ENCODE results near the gene FAM20C. TPM values are rescaled to one million over a fixed set of nuclear protein-coding genes. Genes with fewer than 3 reads are reported as not detected.

FAM20C gene
- total and polyA plus RNA-seq, 10 of the 15 experiments (the other 5 are each of a cell fraction or from before 2014, with no cell fraction given): 0.44 TPM; not detected in 9

DNA sequence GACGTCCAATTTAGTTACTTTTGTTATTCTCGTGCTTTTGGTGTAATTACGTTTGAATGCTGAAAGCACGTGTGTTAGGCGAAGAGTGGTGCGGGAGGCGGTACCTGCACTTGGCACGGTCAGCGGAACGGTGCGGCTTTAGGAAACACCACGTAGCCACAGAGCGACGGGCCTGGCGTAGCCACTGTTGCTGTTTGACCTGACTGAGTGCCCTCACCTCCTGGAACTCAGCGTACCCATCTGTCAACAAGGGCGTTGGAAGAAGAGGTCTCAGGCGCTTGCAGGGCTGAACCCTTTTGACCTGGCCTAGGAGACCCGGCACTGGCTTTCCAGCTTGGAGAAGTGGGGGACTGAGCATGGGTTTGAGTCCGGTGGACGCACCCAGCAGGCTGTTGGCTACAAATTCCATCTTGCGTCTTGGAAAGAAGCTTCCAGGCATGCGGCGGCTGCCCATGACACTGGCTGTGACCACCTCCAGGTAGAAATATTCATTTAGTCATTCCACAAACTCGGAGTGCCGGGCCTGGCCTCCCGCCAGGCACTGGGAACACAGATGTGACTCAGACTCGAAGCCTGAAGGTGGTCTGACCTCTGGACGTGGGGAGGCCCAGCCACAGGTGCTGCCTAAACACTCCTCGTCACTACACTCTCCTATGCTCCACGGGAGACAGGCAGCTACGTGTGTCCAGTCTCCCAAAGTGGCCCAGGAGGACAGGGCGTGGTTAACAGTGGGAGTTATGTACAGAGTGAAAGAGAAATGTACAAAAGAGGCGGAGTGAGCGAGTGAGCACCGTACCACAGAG lies 22.2 kb downstream of the FAM20C start:
- Histone ChIP-seq H2AFZ (ENCODE audit: control insufficient read depth, low read depth, low read length) (no peak overlapping the region), H4K20me1 (ENCODE audit: control insufficient read depth, insufficient read depth) (no peaks in the 10 kb centered on the region), H3K27ac (ENCODE audit: control insufficient read depth, insufficient read depth) (no peak overlapping the region), H3K36me3 (ENCODE audit: control insufficient read depth in 2 of 2, insufficient read depth in 2 of 2, low read length in 1 of 2) (no peaks in the 10 kb centered on the region), H3K27me3 (replicated peaks in 1 of 2; ENCODE audit: control insufficient read depth in 2 of 2, insufficient read depth in 2 of 2, low read length in 1 of 2) (no peaks in the 10 kb centered on the region), H3K9ac (ENCODE audit: control insufficient read depth, insufficient read depth, low read length) (no peak overlapping the region), H3K4me3 (no peak overlapping the region), H3K4me1 (ENCODE audit: control insufficient read depth, insufficient read depth, low read length) (no peaks in the 10 kb centered on the region), H3K9me3 (replicated peaks; ENCODE audit: control insufficient read depth, insufficient read depth, low read length) (no peaks in the 10 kb centered on the region; the same call in 2 of the 3 replicates), H3K4me2 (ENCODE audit: control insufficient read depth, insufficient read depth) (no peak overlapping the region), H3K79me2 (ENCODE audit: control insufficient read depth, insufficient read depth, low read length) (no peaks in the 10 kb centered on the region)
- ATAC-seq (no peak), FAIRE-seq (no peak), DNase-seq (ENCODE audit: low read depth, low spot score) (no peak)
- RAD21 ChIA-PET (ENCODE audit: unreplicated experiment): no interaction called here
- BruUV-seq (replicated peaks): no TSS peak
- WGBS (ENCODE audit: insufficient coverage, insufficient replicate concordance, low lambda C conversion rate, missing lambda C conversion rate): 55% methylated on average over 33 of the region's 36 CpGs
- intact Hi-C loops (cut with micrococcal nuclease; ENCODE audit: unreplicated experiment) (no loop called here), in situ Hi-C loops (cut with MboI) (no loop called here)
- SMC1A ChIA-PET (ENCODE audit: uncharacterized antibody, unreplicated experiment): no interaction called here
- CTCF ChIA-PET: no interaction called here
- TF ChIP-seq NFXL1 (IDR thresholded peaks at IDR 0.05; ENCODE audit: borderline replicate concordance) (no peak), KAT2A (conservative IDR thresholded peaks at IDR 0.05; ENCODE audit: control insufficient read depth, low read depth, low read length) (no peak), BHLHE40 (IDR thresholded peaks at IDR 0.05; ENCODE audit: borderline replicate concordance in 1 of 2, low read depth in 2 of 2, low read length in 1 of 2) (no peak), ZNF207 (IDR thresholded peaks at IDR 0.05; ENCODE audit: borderline replicate concordance) (no peak), SIX5 (IDR thresholded peaks at IDR 0.05; ENCODE audit: low read depth, low read length, severe bottlenecking) (no peak), JUNB (IDR thresholded peaks at IDR 0.05) (no peak), NFYB (IDR thresholded peaks at IDR 0.05; ENCODE audit: insufficient read depth, low read depth, low read length) (no peak), NFIC (IDR thresholded peaks at IDR 0.05; ENCODE audit: low read depth, low read length) (no peak), TBL1XR1 (IDR thresholded peaks at IDR 0.05; ENCODE audit: low read depth, low read length) (no peak), RB1 (IDR thresholded peaks at IDR 0.05; ENCODE audit: borderline replicate concordance) (no peak), RAD21 (IDR thresholded peaks at IDR 0.05; ENCODE audit: insufficient read depth, low read depth, low read length) (no peak), SMC3 (IDR thresholded peaks at IDR 0.05; ENCODE audit: borderline replicate concordance, low read length) (no peak), HDAC6 (IDR thresholded peaks at IDR 0.05; ENCODE audit: unreplicated experiment) (no peak), HDGF (IDR thresholded peaks at IDR 0.05) (no peak), MXI1 (IDR thresholded peaks at IDR 0.05; ENCODE audit: low read depth, low read length) (no peak)
- TF ChIP-seq, protein P1, sequence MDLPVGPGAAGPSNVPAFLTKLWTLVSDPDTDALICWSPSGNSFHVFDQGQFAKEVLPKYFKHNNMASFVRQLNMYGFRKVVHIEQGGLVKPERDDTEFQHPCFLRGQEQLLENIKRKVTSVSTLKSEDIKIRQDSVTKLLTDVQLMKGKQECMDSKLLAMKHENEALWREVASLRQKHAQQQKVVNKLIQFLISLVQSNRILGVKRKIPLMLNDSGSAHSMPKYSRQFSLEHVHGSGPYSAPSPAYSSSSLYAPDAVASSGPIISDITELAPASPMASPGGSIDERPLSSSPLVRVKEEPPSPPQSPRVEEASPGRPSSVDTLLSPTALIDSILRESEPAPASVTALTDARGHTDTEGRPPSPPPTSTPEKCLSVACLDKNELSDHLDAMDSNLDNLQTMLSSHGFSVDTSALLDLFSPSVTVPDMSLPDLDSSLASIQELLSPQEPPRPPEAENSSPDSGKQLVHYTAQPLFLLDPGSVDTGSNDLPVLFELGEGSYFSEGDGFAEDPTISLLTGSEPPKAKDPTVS (IDR thresholded peaks at IDR 0.05; ENCODE audit: low read depth, low read length): no peak
- TF ChIP-seq, protein P2, sequence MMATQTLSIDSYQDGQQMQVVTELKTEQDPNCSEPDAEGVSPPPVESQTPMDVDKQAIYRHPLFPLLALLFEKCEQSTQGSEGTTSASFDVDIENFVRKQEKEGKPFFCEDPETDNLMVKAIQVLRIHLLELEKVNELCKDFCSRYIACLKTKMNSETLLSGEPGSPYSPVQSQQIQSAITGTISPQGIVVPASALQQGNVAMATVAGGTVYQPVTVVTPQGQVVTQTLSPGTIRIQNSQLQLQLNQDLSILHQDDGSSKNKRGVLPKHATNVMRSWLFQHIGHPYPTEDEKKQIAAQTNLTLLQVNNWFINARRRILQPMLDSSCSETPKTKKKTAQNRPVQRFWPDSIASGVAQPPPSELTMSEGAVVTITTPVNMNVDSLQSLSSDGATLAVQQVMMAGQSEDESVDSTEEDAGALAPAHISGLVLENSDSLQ (IDR thresholded peaks at IDR 0.05): no peak
- TF ChIP-seq, protein P3, sequence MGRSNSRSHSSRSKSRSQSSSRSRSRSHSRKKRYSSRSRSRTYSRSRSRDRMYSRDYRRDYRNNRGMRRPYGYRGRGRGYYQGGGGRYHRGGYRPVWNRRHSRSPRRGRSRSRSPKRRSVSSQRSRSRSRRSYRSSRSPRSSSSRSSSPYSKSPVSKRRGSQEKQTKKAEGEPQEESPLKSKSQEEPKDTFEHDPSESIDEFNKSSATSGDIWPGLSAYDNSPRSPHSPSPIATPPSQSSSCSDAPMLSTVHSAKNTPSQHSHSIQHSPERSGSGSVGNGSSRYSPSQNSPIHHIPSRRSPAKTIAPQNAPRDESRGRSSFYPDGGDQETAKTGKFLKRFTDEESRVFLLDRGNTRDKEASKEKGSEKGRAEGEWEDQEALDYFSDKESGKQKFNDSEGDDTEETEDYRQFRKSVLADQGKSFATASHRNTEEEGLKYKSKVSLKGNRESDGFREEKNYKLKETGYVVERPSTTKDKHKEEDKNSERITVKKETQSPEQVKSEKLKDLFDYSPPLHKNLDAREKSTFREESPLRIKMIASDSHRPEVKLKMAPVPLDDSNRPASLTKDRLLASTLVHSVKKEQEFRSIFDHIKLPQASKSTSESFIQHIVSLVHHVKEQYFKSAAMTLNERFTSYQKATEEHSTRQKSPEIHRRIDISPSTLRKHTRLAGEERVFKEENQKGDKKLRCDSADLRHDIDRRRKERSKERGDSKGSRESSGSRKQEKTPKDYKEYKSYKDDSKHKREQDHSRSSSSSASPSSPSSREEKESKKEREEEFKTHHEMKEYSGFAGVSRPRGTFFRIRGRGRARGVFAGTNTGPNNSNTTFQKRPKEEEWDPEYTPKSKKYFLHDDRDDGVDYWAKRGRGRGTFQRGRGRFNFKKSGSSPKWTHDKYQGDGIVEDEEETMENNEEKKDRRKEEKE (IDR thresholded peaks at IDR 0.05): no peak
- POLR2A ChIA-PET: no interaction called here
